Measurements from ENCODE around the gene PTPRK. TPM values are rescaled to one million over a fixed set of nuclear protein-coding genes. Genes with fewer than 3 reads are reported as not detected.

The PTPRK gene
- total and polyA plus RNA-seq, 12 donors, result 3.2 to 22.4 (median 15.0) TPM

GRCh38 chr6:128412680-128413079 is 107.7 kb downstream of the PTPRK start:
- 81 to 99% (median 96%) methylated on average over 4 of the region's 4 CpGs for WGBS, 4 donors
- TF ChIP-seq CTCF (IDR thresholded peaks at IDR 0.05), result no peak
- no peak for DNase-seq
- Histone ChIP-seq H3K9me3 (replicated peaks in 1 of 3) (no peaks in the 10 kb centered on the region), H3K27me3 (no peaks in the 10 kb centered on the region), H3K4me1 (replicated peaks in 1 of 2) (no peaks in the 10 kb centered on the region), H3K27ac (no peak overlapping the region), H3K36me3 (replicated peaks in 1 of 2) (no peaks in the 10 kb centered on the region), H3K4me3 (no peak overlapping the region)
- intact Hi-C loops (cut with DNase I), result no loop called here

GRCh38 chr6:128410584-128410983 is 109.8 kb downstream of the PTPRK start:
- no peak overlapping the region for H3K27ac ChIP-seq
- no peaks in the 10 kb centered on the region for H3K36me3 ChIP-seq (replicated peaks in 1 of 2)
- no peak overlapping the region for H3K4me3 ChIP-seq
- no peaks in the 10 kb centered on the region for H3K4me1 ChIP-seq (replicated peaks in 1 of 2)
- no peaks in the 10 kb centered on the region for H3K27me3 ChIP-seq
- no peak for TF ChIP-seq POLR2A (IDR thresholded peaks at IDR 0.05)
- no peak for TF ChIP-seq CTCF (IDR thresholded peaks at IDR 0.05)
- WGBS, 4 donors, result 83 to 87% (median 84%) methylated on average over 4 of the region's 4 CpGs
- intact Hi-C loops (cut with DNase I), result no loop called here
- no peaks in the 10 kb centered on the region for H3K9me3 ChIP-seq (replicated peaks in 1 of 3)
- DNase-seq, result no peak

- H3K27me3 ChIP-seq, result no peaks in the 10 kb centered on the region
- H3K9me3 ChIP-seq (replicated peaks in 1 of 3), result no peaks in the 10 kb centered on the region
- H3K27ac ChIP-seq, result no peak overlapping the region
- no peaks in the 10 kb centered on the region for H3K4me1 ChIP-seq (replicated peaks in 1 of 2)
- no peaks in the 10 kb centered on the region for H3K36me3 ChIP-seq (replicated peaks in 1 of 2)
- intact Hi-C loops (cut with DNase I), result no loop called here
- DNase-seq, result no peak
- TF ChIP-seq CTCF (IDR thresholded peaks at IDR 0.05) (no peak), POLR2A (IDR thresholded peaks at IDR 0.05) (no peak)
- 65 to 83% (median 74%) methylated on average over 1 of the region's 1 CpG for WGBS, 4 donors
- no peak overlapping the region for H3K4me3 ChIP-seq
Observed at GRCh38 chr6:128409003-128409402, 111.4 kb downstream of the PTPRK start.

- 88 to 95% (median 93%) methylated on average over 1 of the region's 1 CpG for WGBS, 4 donors
- H3K27me3 ChIP-seq, result no peaks in the 10 kb centered on the region
- H3K9me3 ChIP-seq (replicated peaks in 1 of 3), result no peaks in the 10 kb centered on the region
- no peak overlapping the region for H3K27ac ChIP-seq
- H3K4me1 ChIP-seq (replicated peaks in 1 of 2), result no peaks in the 10 kb centered on the region
- H3K36me3 ChIP-seq (replicated peaks in 1 of 2), result no peaks in the 10 kb centered on the region
- no peak for TF ChIP-seq POLR2A (IDR thresholded peaks at IDR 0.05)
- TF ChIP-seq CTCF (IDR thresholded peaks at IDR 0.05), result no peak
- intact Hi-C loops (cut with DNase I), result no loop called here
- no peak for DNase-seq
- no peak overlapping the region for H3K4me3 ChIP-seq
Observed at GRCh38 chr6:128406453-128406852, 113.9 kb downstream of the PTPRK start.
